Panc1 (cell line): ENCODE data around the gene RITA1. TPM values are rescaled to one million over a fixed set of nuclear protein-coding genes. Genes with fewer than 3 reads are reported as not detected.

Experiments used
- ATAC-seq: fragments of 200-7000 bp; cut with Tn5 transposase; 2 replicates; pipeline ENCODE4 v1.9.1; 2020; ENCODE audit warnings: mild to moderate bottlenecking, moderate library complexity
- BruUV-seq: library from RNA; stranded (reverse); fragments of 400-500 nt; replicated peaks from 2 replicates; lab custom pipeline; 2021; lab: Mats Ljungman, UMichigan
- CTCF ChIA-PET: fragments of 300-600 bp; sonication (Branson Sonifier 250); formaldehyde crosslinking; loops from one replicate; lab custom pipeline; 2022; ENCODE audit warnings: antibody characterized with exemption; lab: Charles Lee
- POLR2A ChIA-PET: fragments of 300-600 bp; sonication (Branson Sonifier 250); formaldehyde crosslinking; loops from one replicate; lab custom pipeline; 2022; ENCODE audit warnings: antibody characterized with exemption; lab: Charles Lee
- DNase-seq: peaks from one replicate; pipeline ENCODE4 v3.0.0-alpha.2; 2010; ENCODE audit warnings: low read depth, low spot score
- H3K27ac ChIP-seq: 2 replicates; pipeline ENCODE4 v1.5.1; 2011; ENCODE audit warnings: mild to moderate bottlenecking, low read length, inconsistent platforms
- H3K27me3 ChIP-seq: fragments of 200-500 bp; sonication (Bioruptor generic); 2 replicates; pipeline ENCODE4 v1.6.0; 2014; ENCODE audit warnings: low read length, inconsistent platforms; ENCODE audit not compliant: control insufficient read depth, insufficient read depth
- H3K36me3 ChIP-seq: fragments of 200-500 bp; sonication (Bioruptor generic); 2 replicates; pipeline ENCODE4 v1.5.1; 2014; ENCODE audit warnings: inconsistent platforms, mild to moderate bottlenecking, low read length, moderate library complexity; ENCODE audit not compliant: control insufficient read depth, insufficient read depth
- H3K4me1 ChIP-seq: 2 replicates; pipeline ENCODE4 v1.5.1; 2011; ENCODE audit warnings: inconsistent platforms, mild to moderate bottlenecking, low read length, moderate library complexity; ENCODE audit not compliant: control insufficient read depth, insufficient read depth
- H3K4me3 ChIP-seq, 2 experiments: 2 replicates each; pipeline ENCODE4 v1.5.1; 2011 to 2012; ENCODE audit warnings: low read depth in 2 of 2, low read length in 2 of 2, mild to moderate bottlenecking in 2 of 2, inconsistent platforms in 1 of 2, moderate library complexity in 1 of 2
- H3K9me3 ChIP-seq: fragments of 200-500 bp; sonication (Bioruptor generic); 2 replicates; pipeline ENCODE4 v1.5.1; 2014; ENCODE audit warnings: low read depth, mild to moderate bottlenecking, inconsistent platforms, low read length, moderate library complexity; ENCODE audit not compliant: control insufficient read depth, insufficient read depth
- POLR2AphosphoS5 ChIP-seq: IDR thresholded peaks from 2 replicates; pipeline ENCODE4 v1.6.1; 2012; ENCODE audit warnings: mild to moderate bottlenecking, low read depth, low read length, moderate library complexity
- SIN3A ChIP-seq: IDR thresholded peaks from 2 replicates; pipeline ENCODE4 v1.6.1; 2012; ENCODE audit warnings: low read depth, mild to moderate bottlenecking, low read length, moderate library complexity, borderline replicate concordance; ENCODE audit not compliant: insufficient read depth
- TCF7L2 ChIP-seq: IDR thresholded peaks from 2 replicates; pipeline ENCODE4 v1.6.1; 2011; ENCODE audit warnings: mild to moderate bottlenecking, low read depth, low read length, inconsistent platforms
- in situ Hi-C: cut with HindIII; loops from 2 replicates; pipeline ENCODE4 v1.10.0; 2016; ENCODE audit warnings: low sequenced_read_pairs, low pct_unique_long_range_greater_than_20kb
- intact Hi-C: fragments of 100-400 bp; cut with micrococcal nuclease; formaldehyde crosslinking; loops from one replicate; pipeline ENCODE4 v1.10.0; 2022; ENCODE audit not compliant: unreplicated experiment
- total RNA-seq: library from RNA; stranded (reverse); gene quantifications from one replicate; pipeline ENCODE4 v1.2.1, GENCODE V29; 2021; ENCODE audit not compliant: unreplicated experiment
- TF ChIP-seq, protein P1 (sequence below): fragments of 450-650 bp; IDR thresholded peaks from 2 replicates; pipeline ENCODE4 v1.5.1; 2017; ENCODE audit warnings: mild to moderate bottlenecking
- TF ChIP-seq, protein P2 (sequence below), 2 experiments: IDR thresholded peaks; 2 replicates each; pipeline ENCODE4 v1.6.1; 2011 to 2012; ENCODE audit warnings: low read depth in 2 of 2, control low read depth in 1 of 2, low read length in 1 of 2, mild to moderate bottlenecking in 1 of 2, moderate library complexity in 1 of 2; ENCODE audit not compliant: insufficient read depth in 1 of 2

RITA1 gene
- total RNA-seq, 1 experiment from 2014 or later: 41.0 TPM

DNA sequence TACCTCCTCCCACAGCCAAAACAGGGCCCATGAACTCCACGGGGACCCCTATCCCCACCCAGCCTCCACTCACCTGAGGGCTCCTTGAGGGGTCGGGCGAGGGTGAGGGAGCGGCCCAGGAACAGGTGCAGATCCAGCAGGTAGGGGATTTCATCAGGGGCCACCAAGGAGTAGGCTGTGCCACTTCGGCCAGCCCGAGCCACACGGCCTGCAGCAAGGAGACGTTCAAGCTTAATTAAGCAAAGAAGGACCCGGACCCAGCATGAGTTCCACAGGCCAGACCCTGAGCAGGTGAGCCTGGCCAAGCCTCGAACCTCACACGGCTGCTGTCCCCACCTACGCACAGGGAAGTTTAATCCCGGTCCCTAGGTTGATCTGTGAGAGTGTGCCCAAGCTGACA is 15.8 kb upstream of the RITA1 start:
- ATAC-seq (no peak), DNase-seq (no peak)
- BruUV-seq: no TSS peak
- Histone ChIP-seq H3K27ac (no peak overlapping the region), H3K9me3 (no peaks in the 10 kb centered on the region), H3K4me1 (no peaks in the 10 kb centered on the region), H3K4me3 (no peak overlapping the region), H3K27me3 (no peaks in the 10 kb centered on the region), H3K36me3 (peaks cover 20% of the 10 kb centered on the region)
- in situ Hi-C loops (loop anchor here (25.0 kb wide), 1 partner anchor 107 kb away; the partner anchor contains the start of gene DTX1), intact Hi-C loops (no loop called here)
- no peak for TF ChIP-seq POLR2AphosphoS5
- TF ChIP-seq, protein P1, sequence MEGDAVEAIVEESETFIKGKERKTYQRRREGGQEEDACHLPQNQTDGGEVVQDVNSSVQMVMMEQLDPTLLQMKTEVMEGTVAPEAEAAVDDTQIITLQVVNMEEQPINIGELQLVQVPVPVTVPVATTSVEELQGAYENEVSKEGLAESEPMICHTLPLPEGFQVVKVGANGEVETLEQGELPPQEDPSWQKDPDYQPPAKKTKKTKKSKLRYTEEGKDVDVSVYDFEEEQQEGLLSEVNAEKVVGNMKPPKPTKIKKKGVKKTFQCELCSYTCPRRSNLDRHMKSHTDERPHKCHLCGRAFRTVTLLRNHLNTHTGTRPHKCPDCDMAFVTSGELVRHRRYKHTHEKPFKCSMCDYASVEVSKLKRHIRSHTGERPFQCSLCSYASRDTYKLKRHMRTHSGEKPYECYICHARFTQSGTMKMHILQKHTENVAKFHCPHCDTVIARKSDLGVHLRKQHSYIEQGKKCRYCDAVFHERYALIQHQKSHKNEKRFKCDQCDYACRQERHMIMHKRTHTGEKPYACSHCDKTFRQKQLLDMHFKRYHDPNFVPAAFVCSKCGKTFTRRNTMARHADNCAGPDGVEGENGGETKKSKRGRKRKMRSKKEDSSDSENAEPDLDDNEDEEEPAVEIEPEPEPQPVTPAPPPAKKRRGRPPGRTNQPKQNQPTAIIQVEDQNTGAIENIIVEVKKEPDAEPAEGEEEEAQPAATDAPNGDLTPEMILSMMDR: no peak
- TF ChIP-seq, protein P2, sequence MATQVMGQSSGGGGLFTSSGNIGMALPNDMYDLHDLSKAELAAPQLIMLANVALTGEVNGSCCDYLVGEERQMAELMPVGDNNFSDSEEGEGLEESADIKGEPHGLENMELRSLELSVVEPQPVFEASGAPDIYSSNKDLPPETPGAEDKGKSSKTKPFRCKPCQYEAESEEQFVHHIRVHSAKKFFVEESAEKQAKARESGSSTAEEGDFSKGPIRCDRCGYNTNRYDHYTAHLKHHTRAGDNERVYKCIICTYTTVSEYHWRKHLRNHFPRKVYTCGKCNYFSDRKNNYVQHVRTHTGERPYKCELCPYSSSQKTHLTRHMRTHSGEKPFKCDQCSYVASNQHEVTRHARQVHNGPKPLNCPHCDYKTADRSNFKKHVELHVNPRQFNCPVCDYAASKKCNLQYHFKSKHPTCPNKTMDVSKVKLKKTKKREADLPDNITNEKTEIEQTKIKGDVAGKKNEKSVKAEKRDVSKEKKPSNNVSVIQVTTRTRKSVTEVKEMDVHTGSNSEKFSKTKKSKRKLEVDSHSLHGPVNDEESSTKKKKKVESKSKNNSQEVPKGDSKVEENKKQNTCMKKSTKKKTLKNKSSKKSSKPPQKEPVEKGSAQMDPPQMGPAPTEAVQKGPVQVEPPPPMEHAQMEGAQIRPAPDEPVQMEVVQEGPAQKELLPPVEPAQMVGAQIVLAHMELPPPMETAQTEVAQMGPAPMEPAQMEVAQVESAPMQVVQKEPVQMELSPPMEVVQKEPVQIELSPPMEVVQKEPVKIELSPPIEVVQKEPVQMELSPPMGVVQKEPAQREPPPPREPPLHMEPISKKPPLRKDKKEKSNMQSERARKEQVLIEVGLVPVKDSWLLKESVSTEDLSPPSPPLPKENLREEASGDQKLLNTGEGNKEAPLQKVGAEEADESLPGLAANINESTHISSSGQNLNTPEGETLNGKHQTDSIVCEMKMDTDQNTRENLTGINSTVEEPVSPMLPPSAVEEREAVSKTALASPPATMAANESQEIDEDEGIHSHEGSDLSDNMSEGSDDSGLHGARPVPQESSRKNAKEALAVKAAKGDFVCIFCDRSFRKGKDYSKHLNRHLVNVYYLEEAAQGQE (IDR thresholded peaks at IDR 0.05; ENCODE audit: insufficient read depth in 1 of 2, low read depth in 2 of 2, low read length in 1 of 2): no peak
- no peak for TF ChIP-seq SIN3A
- no peak for TF ChIP-seq TCF7L2
- CTCF ChIA-PET: no interaction called here
- POLR2A ChIA-PET: no interaction called here

DNA sequence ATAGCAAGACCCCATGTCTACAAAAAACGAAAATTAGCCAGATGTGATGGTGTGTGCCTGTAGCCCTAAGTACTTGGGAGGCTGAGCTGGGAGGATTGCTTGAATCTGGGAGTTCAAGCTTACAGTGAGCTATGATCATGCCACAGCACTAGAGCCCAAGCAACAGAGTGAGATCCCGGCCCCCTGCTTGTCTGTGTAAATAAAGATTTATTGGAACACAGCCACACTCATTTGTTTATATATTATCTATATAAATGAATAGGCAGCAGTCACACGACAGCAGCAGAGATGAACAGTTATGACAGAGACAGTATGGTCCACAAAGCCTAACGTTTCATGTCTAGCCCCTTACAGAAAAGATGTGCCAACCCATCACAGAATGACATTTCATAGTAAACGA is 15.1 kb upstream of the RITA1 start:
- ChIA-PET POLR2A (no interaction called here), CTCF (no interaction called here)
- no peak for TF ChIP-seq SIN3A
- H3K9me3 ChIP-seq: no peaks in the 10 kb centered on the region
- ATAC-seq (no peak), DNase-seq (no peak)
- no peak overlapping the region for H3K4me3 ChIP-seq
- intact Hi-C loops: no loop called here
- in situ Hi-C loops: loop anchor here (25.0 kb wide), 1 partner anchor 108 kb away; the partner anchor contains the start of gene DTX1
- no peaks in the 10 kb centered on the region for H3K4me1 ChIP-seq
- peaks cover 20% of the 10 kb centered on the region for H3K36me3 ChIP-seq
- BruUV-seq: no TSS peak
- H3K27ac ChIP-seq: no peak overlapping the region
- H3K27me3 ChIP-seq: no peaks in the 10 kb centered on the region

DNA sequence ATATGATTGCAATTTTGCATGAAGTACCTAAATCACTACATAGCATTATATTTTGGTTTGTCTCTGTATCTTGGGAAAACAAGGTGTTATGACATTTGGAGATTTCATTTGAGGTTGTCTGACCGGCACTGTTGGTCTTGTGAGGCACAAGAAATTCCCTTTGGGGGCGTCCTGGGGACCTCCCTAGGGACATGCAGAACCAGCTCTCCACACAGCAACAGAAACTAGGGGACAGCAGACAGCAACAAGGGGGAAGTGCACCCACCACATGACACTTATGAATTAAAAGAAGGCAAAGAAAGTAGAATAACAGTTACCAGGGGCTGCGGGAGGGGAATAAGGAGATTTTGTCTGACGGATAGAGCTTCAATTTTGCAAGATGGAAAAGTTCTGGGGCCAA is 14.6 kb upstream of the RITA1 start:
- Histone ChIP-seq H3K4me3 (no peak overlapping the region), H3K4me1 (no peaks in the 10 kb centered on the region), H3K36me3 (peaks cover 20% of the 10 kb centered on the region), H3K27ac (no peak overlapping the region), H3K9me3 (no peaks in the 10 kb centered on the region), H3K27me3 (no peaks in the 10 kb centered on the region)
- no TSS peak for BruUV-seq
- TF ChIP-seq, protein P2 (IDR thresholded peaks at IDR 0.05; ENCODE audit: insufficient read depth in 1 of 2, low read depth in 2 of 2, low read length in 1 of 2): no peak
- TF ChIP-seq POLR2AphosphoS5: no peak
- ChIA-PET POLR2A (no interaction called here), CTCF (interaction anchor here (0.6 kb wide), 1 partner anchor 30 kb away, joined by 3 read pairs; no protein-coding TSS in a partner anchor)
- DNase-seq: no peak
- intact Hi-C loops (no loop called here), in situ Hi-C loops (loop anchor here (25.0 kb wide), 1 partner anchor 109 kb away; the partner anchor contains the start of gene DTX1)
- no peak for ATAC-seq
